ENCODE measurements around the gene ZNF678.
"Not testable (repeated sequence)": the region's sequence is repeated elsewhere in the genome, so short reads cannot be mapped to it uniquely, and the experiment has no call there.

ZNF678 gene

DNA sequence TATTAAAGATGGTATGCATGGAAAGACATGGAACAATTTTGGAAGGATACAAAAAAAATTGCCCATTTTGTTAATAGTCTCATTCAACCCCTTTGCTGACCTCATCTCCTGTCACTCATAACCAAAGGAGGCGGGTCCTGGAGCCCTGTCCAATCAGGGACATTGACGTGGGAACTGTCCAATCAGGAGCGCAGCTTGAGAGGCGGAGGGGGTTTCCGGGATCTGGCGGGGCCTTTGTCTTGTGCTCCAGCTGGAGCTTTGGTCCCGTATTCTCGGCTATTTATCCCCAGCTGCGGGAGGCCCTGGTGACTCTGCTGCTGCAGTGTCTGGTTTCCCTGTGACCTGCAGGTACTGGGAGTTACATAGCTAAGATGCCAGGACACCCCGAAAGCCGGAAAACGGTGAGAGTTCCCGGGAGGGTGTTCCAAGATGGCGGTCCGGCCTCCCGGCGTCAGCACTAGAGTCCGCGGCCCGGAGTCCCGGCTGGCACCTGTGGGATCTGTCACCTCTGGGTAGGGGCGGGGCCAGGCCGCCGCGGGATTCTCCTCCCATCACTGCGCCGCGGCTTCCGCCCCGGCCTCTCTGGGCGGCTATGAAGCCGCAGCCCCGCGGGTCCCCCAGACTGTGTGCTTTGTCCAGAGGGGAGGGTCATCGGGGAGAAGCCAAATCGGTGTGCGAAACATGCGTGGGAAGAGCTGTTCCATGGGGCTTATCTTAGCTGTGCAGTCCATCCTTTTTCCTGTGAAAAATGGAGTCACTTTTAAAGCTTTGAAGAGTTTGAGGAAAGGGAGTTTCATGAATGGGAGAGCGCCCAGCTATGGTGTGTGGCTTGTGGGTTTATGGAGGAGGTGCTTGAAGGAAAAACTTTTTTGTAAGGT lies at the start of gene ZNF678:
Gene ZNF678, plus strand, starts transcription at position 233 of the 878 bp plus-strand sequence. CDS start 87,436 bp downstream, outside the sequence.
- peak; percentile 87 for DNase-seq

DNA sequence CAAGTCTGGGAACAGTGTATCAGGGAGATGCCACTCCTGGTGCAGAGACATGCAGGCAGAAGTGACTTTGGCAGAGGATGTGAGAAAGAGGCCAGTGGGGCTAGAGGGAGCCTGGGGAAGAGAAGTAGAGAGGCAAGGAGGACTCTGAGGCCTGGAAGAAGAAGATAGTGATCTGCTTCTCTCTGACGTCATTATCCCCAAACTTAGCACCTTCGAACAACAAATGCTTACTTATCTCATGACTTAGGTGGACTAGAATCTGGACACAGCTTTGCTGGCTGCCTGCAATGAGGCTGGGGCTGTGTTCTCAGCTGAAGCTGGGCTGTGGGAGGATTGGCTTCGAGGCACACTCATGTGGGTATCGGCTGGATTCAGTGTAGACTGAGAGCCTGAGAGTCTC lies 44.5 kb upstream of the ZNF678 start:
- DNase-seq, result no peak

DNA sequence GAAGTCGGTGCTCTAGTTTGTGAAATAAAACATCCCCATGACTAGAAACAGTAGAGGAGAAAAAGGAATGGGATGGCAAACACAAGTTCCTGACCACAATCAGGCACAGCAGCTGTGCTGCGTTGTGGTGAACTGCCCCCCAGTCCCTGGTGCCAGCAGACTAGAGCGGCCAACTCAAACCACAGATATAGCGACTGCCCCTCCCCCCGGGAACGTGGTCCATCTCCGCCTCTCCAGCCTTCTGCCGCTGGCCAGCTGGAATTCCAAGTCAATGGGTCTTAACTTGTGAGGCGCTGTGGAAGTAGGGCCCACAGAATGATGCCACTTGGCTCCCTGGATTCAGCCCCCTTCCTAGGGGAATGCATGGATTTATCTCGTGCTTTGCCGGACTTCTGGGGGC lies 41.6 kb upstream of the ZNF678 start:
- DNase-seq, result no peak

DNA sequence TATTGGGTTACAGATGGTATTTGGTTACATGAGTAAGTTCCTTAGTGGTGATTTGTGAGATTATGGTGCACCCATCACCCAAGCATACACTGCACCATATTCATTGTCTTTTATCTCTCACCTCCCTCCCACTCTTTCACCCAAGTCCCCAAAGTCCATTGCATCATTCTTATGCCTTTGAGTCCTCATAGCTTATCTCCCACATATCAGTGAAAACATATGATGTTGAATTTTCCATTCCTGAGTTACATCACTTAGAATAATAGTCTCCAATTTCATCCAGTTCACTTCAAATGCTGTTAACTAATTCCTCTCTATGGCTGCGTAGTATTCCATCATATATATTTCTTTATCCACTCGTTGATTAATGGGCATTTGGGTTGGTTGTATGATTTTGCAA lies 36.8 kb upstream of the ZNF678 start:
- DNase-seq, result no peak

DNA sequence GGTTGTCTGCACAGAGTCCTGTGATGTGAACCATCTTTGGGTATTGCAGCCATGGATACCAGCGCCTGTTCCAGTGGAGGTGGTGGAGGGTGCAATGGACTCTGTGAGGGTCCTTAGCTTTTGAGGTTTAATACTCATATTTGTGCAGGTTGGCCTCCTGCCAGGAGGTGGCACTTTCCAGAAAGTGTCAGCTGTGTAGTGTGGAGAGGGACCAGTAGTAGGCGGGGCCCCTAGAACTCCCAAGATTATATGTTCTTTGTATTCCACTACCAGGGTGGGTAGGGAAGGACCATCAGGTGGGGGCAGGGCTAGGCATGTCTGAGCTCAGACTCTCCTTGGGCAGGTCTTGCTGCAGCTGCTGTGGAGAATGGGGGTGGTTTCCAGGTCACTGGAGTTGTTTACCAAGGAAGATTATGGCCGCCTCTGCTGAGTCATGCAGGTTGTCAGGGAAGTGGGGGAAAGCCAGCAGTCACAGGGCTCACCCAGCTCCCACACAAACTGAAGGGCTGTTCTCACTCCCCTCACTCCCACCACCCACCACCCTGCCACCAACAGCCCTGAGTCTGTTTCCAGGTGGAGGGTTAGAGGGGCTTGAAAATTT lies 31.2 kb upstream of the ZNF678 start:
- no peak for DNase-seq

DNA sequence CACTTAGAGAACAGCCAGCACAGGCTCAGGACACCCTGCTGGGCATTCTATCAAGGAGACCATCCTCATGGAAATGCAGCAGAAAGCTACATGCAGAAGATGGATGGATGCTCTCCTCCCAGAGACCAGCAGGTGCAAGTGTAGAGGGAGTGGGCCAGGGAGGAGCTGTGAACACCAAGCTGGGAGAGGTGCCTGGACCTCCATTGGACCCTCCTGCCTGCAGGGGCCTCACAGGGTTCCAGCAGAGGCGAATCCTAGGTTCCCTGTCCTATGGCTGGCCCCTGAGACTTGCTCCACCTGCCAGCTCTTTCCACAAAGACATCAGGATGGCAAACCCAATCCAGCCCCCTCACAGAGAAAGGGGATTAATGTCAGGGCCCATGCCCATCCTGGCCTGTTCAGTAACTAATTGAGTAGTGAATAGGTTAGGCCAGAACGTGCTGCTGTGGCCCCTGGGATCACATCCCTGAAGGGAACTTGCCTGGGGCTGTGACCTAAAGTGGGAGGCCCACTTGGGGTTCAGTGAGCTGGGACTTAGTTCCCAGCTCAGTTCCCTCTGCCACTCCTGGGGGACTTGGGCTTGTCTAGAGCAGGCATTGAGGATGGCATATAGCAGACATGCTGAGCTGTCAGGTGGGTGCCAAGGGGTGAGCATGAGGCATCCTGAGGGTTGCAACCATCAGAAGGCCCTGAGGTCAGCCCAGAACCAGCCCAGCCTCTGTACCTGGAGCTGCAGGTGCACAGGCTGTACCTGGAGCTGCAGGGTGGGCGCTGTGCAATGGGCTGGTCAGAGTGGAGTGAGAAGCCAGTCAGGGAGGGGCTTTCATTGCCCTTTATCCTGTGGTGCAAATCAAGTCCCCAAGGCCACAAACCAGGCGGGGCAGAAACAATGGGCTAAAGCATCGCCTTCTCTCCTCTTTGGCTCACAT lies 22.9 kb upstream of the ZNF678 start:
- DNase-seq, result no peak

DNA sequence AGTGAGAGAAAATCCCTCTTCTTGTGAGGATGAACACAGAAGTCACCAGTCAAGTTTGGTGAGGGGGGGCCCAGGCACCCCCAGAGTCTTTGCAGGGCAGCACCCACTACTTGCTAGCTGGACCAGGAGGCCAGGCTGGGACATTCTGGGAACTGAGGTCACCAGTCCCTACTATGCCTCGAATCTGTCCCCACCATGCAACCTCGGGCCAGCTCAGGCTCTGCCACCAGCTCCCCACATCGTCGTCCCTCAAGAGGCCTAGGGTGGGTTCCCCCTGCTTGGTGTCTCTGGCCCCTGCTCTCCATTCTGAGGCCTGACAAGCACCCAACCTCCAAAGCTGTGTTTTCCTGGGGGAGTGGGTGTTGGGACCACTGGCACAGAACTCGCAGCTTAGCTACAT lies 22.2 kb upstream of the ZNF678 start:
- no peak for DNase-seq

DNA sequence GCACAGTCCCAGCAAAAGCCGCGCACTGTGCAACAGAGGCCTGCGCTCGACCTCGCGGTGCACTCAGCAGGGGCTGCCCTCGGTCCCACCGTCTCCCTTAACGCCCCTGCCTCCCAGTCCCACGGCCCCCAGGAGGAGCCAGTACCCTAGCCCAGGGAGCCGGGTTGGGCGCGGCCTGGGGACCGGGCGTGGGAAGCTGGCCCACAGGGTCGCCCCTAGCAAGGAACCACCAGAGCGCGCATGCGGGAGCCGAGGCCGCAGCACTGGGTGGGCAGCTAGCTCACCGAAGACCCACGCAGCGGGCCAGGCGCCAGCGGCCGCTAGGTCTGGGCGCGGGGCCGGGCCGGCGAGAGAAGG lies 21.6 kb upstream of the ZNF678 start:
- DNase-seq, result no peak

DNA sequence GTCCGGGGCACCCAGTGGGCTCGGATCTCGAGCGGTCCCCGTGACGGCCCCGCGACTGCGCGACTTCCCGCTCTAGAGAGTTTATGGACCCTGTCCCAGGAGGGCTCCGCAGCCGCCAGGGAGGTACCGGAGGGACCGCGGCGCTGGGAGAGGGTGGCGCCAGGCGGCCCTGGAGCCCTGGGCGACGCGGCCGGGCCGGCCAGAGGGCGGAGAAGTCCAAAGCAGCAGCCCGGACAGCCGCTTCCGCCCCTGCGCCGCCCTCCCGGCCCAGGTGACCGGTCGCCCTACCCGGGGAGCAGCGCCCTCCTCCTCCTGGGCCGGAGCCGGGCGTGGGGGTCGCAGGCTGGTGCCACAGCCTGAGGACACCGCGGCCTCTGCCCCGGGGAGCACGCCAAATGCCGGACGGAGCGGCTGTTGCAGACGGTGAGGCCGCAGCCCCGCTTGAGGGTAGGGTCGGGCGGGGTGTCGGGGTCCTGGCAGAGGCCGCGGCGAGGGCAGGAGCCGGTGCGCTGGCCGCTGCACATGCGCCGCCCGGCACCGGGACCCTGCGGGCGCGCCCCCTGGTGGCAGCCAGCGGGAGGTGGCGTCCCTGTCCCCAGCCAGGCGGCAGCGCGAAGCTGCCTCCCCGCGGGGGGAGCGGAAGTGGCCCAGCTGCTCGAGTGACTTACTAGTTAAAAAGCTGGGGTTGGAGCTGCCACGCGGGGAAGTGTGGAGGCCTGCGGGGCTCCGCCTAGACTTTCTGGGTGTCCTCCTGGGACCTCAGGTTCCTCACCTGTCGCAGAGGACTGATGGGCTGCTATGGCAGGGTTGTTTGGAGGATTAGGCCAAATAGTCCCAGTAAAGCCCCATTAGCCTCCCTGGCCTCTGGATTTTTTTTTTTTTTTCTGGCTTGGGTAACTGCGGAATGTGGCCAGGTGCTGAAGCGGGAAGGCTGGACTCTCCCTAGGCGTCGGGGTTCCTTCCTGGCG lies 20.9 kb upstream of the ZNF678 start:
- peak; percentile 55 for DNase-seq

DNA sequence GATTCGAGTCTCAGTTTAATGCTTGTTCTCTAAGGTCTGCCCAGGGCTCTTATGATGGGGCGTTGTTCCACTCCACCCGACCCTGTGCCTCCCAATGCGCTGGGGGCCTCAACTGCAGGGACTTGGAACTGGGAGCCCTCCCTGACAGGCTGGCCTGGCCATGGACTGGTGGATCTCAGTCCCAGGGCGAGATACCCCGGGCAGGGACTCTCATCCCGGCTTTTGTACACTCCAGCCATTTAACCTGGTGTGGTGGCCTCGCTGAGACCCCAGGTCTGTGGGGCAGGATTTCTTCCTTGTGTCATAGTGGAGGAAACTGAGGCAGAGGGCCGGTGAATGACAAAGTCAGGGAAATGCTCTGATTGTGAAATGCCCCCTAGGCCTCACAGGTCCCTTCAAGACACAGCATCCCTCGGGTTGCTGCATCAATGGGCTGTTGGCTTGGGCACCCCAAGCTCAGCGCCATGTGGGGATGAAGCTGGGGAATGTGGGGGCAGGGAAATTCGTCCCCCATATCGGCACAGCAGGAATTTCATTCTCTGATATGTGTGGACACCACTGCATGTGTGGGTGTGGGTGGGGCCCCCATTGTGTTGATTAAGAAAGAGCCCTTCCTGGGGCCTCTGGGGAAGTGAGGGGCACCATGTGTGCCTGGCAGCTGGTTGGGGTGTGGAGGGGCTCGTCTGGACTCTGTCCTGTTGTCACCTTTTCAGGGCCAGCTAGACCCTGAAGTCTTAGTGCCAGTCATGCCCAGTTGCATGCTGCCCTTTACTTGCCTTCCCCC lies 19.9 kb upstream of the ZNF678 start:
- no peak for DNase-seq

DNA sequence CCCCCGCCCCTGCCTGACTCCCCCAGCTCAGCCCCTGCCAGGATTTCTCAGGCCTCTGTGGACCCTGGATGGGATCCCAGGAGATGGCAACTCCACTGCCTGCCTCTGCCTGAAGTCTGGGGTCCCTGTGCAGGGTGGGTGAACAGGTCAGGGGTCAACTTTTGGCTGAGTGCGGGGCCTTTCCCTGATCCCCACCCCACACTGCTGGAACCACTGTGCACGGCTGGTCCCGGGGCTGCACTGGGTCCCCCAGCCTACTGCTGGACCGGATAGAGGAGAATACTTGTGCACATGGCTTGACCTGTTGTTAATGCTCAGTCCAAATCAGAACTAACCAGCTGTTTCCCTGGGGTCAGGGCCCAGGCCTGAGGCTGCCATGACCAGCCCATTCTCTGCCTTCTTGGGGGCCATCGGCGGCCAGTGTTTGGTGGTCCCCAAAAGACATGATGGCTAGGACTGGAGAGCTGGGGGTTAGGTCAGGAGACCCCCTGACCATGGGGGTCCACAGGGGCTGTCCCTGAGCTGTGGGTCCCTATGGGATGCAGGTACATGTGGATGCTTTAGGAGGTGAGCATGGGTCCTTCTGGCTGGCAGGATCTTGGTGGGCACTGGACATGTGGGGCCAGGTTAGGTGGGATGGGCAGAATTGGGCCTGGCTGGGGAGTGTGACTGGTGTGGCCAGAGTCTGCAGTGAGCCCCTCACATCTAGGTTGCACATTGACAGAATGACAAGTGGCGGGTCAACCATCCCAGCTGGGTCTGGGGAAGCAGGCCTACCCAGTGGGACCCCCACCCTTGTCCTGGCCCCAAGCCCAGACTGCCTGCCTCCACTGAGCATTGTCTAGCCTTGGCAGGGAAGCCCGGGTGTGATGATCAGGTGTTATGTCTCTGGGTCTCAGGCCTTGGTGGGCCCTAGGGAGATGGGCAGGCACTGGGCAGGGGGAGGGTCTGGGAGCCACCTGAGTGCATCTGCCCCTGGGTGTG lies 19.0 kb upstream of the ZNF678 start:
- no peak for DNase-seq

DNA sequence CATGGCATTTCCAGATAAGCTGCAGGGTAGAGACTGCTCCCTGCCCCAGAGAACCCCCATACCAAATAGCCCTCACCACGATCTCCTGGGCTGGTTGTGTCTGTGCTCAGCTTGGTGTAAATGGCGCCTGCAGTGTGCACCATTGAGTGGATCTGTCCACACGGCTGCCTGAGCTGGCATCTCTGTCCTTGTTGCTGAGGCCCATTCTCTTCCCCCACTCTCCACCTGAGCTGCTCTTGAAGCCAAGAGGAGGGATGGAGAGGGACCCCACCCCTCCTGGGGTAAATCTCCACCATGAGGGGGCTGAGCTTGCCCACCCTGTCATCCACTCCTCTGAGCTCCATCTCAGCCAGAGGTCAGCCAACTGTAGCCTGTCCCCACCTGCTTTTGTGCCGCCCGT lies 18.0 kb upstream of the ZNF678 start:
- DNase-seq, result no peak

DNA sequence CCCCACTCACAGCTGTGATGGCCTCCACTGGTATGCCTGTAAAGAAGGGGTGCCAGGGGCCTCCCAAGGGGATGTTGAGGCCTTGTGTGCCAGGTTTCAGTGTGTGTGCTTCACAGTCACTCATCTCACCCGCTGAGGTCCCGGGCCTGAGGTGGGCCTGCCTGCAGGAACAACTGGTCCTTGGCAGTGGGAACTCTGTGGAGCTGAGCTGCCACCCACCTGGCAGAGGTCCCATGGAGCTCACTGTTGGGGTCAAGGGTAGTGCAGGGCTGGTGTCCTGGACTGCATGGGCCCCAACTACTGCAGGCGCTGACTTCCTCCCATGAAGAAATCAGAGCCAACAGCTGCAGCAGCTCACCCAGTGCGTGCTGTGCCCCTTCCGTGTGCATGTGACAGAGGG lies 17.3 kb upstream of the ZNF678 start:
- DNase-seq, result no peak

DNA sequence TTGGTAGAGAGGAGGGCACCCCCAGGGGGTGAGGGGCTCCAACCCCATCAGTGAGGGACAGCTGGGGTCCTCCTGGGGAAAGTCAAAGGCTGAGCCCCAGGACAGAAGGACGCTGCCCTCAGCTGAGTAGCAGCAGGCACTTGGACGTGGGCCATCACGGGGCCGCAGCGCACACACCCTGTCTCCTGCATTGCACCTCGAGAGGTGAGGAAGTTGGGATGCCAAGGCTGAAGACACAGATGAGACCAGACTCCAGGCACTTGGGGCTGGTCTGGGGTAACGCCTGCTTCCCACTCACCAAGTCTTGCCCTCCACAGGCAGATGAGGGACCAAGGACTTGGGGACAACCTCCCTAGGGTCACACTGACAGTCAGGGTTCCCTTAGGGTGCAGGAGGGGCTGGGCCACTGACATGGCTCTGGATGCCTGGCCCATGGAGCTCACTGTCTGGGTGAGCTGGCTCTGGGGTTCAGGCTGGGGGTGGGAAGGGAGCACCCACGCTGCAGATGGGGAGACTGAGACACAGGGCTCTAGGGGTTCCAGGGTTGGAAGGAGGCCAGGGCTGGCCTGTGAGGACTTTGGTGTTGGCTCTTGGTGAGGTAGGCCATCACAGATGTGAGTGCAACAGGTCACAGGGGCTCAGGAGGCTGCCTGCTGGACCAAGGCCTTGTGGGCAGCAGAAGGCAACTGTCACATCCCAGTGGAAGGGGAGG lies 16.6 kb upstream of the ZNF678 start:
- no peak for DNase-seq

DNA sequence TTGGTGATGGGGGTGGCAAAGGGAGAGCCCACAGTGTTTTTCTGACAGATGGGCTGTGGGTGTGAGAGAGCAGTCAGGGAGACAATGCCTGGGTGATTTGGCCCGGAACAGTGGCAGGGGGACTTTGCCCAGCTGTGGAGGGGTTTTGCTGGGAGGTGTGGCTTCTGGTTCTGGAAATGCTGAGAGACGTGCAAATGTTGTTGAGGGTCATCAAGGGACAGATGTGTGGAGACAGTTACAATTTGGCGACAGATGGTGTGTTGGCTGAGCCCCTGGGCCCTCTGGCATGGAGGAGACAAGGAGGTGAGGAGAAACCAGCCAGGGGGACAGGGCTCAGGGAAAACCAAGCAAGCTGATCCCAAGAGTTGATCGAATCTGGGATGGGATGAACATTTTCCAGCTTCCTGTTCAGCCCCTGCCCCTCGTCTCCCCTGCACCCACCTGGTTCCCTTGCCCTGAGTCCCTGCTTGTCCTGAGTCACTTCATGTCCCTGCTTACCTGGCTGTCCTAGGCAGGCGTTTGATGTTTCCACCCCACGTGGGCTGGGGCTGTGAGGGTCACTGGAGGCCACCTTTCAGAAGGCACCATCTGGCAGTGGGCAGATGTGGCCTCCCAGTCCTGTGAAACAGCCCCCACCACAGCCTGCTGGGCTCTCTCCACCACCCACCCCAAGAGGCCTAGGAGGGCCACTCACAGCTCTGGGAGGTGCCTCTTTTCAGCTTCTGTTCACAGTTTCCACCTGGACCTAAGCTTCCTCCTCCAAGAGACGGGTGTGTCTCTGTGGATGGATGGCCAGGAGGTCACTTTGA lies 15.8 kb upstream of the ZNF678 start:
- no peak for DNase-seq

DNA sequence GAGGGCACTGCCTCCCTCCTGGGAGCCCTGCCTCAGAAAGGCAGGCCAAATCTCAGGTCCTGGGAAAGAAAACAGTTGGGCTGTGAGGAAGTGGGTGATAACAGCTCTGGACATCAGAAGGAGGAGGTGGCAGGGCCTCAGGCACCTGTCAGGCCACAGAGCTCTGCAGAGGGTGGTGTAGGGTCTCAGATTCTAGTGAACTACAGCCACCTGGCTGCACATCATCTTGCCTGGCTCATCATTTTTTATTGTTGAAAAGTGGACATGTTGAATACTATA lies 15.3 kb upstream of the ZNF678 start:
- no peak for DNase-seq

DNA sequence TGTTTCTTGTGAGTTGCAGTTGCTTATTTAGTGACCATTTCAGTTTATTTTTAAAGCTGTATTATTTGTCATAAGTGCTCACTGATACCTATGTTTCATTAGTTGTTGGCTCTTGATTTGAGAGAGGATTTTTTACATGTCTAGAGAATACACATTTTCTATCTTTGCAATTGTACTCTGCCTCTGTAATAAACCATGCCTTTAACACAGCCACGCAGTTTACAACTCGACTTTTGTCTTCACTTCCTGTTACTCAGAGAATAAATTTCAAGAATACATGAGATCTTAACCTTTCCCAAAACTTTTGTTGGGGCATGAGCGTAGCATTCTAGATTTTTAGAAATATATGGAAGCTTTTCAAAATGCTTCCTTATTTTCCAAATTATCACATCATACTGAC lies 14.9 kb upstream of the ZNF678 start:
- DNase-seq, result no peak

DNA sequence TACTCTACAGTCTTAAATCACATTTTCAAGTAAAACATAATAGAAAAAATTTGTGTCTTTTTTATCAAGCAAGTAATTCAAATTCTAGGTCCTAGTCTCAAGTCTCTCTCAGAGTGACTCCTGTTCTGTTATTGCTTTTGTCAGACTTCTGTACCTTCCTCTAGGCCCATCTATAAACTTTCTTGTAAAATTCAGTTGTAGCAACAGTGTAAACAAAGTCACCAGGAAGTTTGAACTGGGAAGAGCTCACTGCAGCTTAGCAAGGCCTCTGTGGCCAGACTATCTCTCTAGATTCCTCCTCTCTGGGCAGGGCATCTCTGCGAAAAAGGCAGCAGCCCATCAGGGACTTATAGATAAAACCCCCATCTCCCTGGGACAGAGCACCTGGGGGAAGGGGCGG lies 13.5 kb upstream of the ZNF678 start:
- DNase-seq, result no peak

DNA sequence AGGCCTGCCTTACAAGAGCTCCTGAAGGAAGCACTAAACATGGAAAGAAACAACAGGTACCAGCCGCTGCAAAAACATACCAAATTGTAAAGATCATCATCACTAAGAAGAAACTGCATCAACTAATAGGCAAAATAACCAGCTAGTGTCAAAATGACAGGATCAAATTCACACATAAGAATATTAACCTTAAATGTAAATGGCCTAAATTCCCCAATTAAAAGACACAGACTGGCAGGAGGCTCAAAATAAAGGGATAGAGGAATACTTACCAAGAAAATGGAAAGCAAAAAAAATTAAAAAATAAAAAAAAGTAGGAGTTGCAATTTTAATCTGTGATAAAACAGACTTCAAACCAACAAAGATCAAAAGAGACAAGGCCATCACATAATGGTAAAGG lies 11.5 kb upstream of the ZNF678 start:
- not testable (repeated sequence) for DNase-seq
